Body of pancreas (tissue), 4 donors: ENCODE data around the gene TELO2.

ENCODE experiments used
- POLR2A ChIP-seq, 3 donors: fragments of 450-650 bp; IDR thresholded peaks; one replicate each; pipeline ENCODE4 v1.6.1; 2016; ENCODE audit warnings: antibody characterized with exemption in 3 of 3, mild to moderate bottlenecking in 2 of 3
- TF ChIP-seq, protein P1 (sequence below), 7 experiments: fragments of 450-650 bp in 4 of 7; fragments of 200-600 bp in 3 of 7; sonication (generic) in 3 of 7; IDR thresholded peaks; one replicate each; pipeline ENCODE4 v1.5.1; 2016 to 2019; ENCODE audit warnings: antibody characterized with exemption in 7 of 7

DNA sequence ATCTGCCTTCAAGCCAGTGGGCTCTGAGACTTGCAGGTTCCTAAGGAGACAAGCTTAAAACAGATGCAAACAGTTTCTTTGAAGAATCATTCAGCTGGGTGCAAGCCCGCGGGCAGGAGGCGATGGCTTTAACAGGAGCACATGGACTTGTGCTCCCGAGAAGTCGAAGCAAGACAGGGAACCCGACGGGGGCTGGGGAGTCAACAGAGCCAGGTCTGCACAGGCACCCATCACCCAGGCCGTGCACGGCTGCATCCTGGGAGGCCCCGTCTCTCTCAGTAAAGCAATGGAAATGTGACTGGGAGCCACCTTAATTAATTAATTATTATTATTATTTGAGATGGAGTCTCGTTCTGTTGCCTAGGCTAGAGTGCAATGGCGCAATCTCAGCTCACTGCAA is 4.1 kb upstream of the TELO2 start:
- TF ChIP-seq, protein P1, sequence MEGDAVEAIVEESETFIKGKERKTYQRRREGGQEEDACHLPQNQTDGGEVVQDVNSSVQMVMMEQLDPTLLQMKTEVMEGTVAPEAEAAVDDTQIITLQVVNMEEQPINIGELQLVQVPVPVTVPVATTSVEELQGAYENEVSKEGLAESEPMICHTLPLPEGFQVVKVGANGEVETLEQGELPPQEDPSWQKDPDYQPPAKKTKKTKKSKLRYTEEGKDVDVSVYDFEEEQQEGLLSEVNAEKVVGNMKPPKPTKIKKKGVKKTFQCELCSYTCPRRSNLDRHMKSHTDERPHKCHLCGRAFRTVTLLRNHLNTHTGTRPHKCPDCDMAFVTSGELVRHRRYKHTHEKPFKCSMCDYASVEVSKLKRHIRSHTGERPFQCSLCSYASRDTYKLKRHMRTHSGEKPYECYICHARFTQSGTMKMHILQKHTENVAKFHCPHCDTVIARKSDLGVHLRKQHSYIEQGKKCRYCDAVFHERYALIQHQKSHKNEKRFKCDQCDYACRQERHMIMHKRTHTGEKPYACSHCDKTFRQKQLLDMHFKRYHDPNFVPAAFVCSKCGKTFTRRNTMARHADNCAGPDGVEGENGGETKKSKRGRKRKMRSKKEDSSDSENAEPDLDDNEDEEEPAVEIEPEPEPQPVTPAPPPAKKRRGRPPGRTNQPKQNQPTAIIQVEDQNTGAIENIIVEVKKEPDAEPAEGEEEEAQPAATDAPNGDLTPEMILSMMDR (IDR thresholded peaks at IDR 0.05), result no peak
- TF ChIP-seq POLR2A (IDR thresholded peaks at IDR 0.05), result no peak
